Measurements from ENCODE around the gene BUD23.

- TF ChIP-seq CTCF (conservative IDR thresholded peaks at IDR 0.05 in 1 of 2, IDR thresholded peaks at IDR 0.05 in 1 of 2; ENCODE audit: extremely low read depth in 1 of 2, insufficient read depth in 1 of 2, low read depth in 1 of 2, low read length in 2 of 2) = no peak
- TF ChIP-seq EZH2 (IDR thresholded peaks at IDR 0.05; ENCODE audit: borderline replicate concordance, low read length) = no peak
Measured at GRCh38 chr7:73700581-73701134, 17.3 kb downstream of the BUD23 start.
